ENCODE data around the gene LRRC10B.

Gene LRRC10B

GRCh38 chr11:61524963-61525587 is 16.5 kb downstream of the LRRC10B start:
- Histone ChIP-seq H3K27me3 (ENCODE audit: low read depth, low read length) (no peaks in the 10 kb centered on the region), H3K4me1 (ENCODE audit: control insufficient read depth in 1 of 2, insufficient read depth in 2 of 2, low read length in 2 of 2) (no peaks in the 10 kb centered on the region), H3K9me3 (ENCODE audit: control insufficient read depth in 1 of 2, low read length in 2 of 2) (no peaks in the 10 kb centered on the region), H3K27ac (ENCODE audit: low read length) (no peak overlapping the region), H3K4me3 (ENCODE audit: low read depth in 1 of 2, low read length in 2 of 2) (no peak overlapping the region), H3K36me3 (ENCODE audit: control insufficient read depth in 1 of 2, insufficient read depth in 2 of 2, low read length in 2 of 2) (no peaks in the 10 kb centered on the region)

DNA sequence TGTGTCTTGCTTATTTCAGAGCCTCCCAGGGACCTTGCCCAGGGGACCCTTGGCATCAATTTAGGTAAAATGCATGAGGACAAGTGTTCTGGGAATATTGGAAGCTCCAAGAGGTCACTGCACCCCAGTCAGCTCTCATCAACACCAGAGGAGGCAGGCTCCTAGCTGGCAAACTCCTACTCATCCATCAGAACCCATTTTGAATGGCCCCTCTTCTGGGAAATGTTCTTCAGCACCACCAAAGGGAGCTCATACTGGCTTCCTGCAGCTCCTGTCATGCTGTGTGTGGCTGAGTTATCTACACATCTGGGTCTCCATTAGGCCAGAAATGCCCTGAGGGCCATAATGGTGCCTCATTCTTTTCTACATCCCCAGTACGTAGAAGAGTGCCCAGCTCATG is 17.7 kb downstream of the LRRC10B start:
- H3K36me3 ChIP-seq (ENCODE audit: control insufficient read depth in 1 of 2, insufficient read depth in 2 of 2, low read length in 2 of 2): no peaks in the 10 kb centered on the region
- H3K4me3 ChIP-seq (ENCODE audit: low read depth in 1 of 2, low read length in 2 of 2): no peak overlapping the region
- H3K27me3 ChIP-seq (ENCODE audit: low read depth, low read length): no peaks in the 10 kb centered on the region
- H3K27ac ChIP-seq (ENCODE audit: low read length): no peak overlapping the region
- H3K4me1 ChIP-seq (ENCODE audit: control insufficient read depth in 1 of 2, insufficient read depth in 2 of 2, low read length in 2 of 2): no peaks in the 10 kb centered on the region
- no peaks in the 10 kb centered on the region for H3K9me3 ChIP-seq (ENCODE audit: control insufficient read depth in 1 of 2, low read length in 2 of 2)

- Histone ChIP-seq H3K36me3 (ENCODE audit: control insufficient read depth in 1 of 2, insufficient read depth in 2 of 2, low read length in 2 of 2) (no peaks in the 10 kb centered on the region), H3K4me1 (ENCODE audit: control insufficient read depth in 1 of 2, insufficient read depth in 2 of 2, low read length in 2 of 2) (no peaks in the 10 kb centered on the region), H3K27me3 (ENCODE audit: low read depth, low read length) (no peaks in the 10 kb centered on the region)
Observed at GRCh38 chr11:61526956-61527731, 18.6 kb downstream of the LRRC10B start.

DNA sequence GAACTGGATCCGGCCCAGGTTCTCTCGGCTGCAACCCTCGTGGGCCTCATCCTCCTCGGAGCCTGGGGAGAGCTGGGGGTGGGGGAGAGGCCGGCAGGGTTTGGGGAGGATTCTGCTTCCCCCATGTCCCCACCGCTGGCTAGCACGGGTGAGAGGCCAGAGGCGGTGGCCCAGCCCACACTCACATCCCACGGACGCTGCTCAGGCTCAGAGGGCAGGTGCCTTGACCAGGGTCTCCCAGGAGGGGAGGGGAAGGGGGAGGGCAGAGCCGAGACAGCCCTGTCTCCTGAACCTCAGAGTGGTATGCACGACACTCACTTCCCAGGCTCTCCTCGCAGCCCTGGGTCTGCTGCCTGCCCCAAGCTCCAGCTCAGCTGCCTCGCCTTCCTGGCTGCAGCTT is 19.6 kb downstream of the LRRC10B start:
- H3K4me3 ChIP-seq (ENCODE audit: low read depth in 1 of 2, low read length in 2 of 2): no peak overlapping the region
- no peaks in the 10 kb centered on the region for H3K4me1 ChIP-seq (ENCODE audit: control insufficient read depth in 1 of 2, insufficient read depth in 2 of 2, low read length in 2 of 2)
- H3K27ac ChIP-seq (ENCODE audit: low read length): no peak overlapping the region
- no peaks in the 10 kb centered on the region for H3K27me3 ChIP-seq (ENCODE audit: low read depth, low read length)
- H3K36me3 ChIP-seq (ENCODE audit: control insufficient read depth in 1 of 2, insufficient read depth in 2 of 2, low read length in 2 of 2): no peaks in the 10 kb centered on the region
- no peaks in the 10 kb centered on the region for H3K9me3 ChIP-seq (ENCODE audit: control insufficient read depth in 1 of 2, low read length in 2 of 2)

More at GRCh38 chr11:61526956-61527731, 18.6 kb downstream of the LRRC10B start:
- no peaks in the 10 kb centered on the region for H3K9me3 ChIP-seq (ENCODE audit: control insufficient read depth in 1 of 2, low read length in 2 of 2)
- H3K27ac ChIP-seq (ENCODE audit: low read length): no peak overlapping the region
- no peak overlapping the region for H3K4me3 ChIP-seq (ENCODE audit: low read depth in 1 of 2, low read length in 2 of 2)

DNA sequence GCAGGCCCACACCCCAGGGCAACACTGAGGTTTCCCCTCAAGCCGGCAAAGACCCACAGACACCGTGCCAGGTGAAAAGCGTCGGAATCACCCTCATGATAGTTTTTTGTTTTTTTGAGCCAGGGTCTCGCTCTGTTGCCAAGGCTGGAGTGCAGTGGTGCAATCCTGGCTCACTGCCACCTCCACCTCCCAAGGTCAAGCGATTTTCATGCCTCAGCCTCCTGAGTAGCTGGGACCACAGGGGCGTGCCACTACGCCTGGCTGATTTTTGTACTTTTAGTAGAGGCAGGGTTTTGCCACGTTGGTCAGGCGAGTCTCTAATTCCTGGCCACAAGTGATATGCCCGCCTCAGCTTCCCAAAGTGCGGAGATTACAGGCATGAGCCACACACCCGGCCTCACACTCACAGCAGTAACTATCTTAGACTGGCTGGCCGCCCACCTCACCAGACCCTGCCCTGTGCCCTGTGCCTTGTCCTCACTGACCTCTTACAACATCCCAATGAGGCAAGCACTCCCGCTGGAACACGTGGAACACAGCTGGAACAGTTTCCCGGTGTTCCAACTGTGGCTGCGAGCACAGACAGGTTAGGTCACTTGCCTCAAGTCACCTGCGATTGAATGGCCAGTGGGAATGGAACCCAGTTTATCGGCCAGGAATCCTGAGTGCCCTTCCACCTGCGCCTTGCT is 21.1 kb downstream of the LRRC10B start:
- no peaks in the 10 kb centered on the region for H3K9me3 ChIP-seq (ENCODE audit: control insufficient read depth in 1 of 2, low read length in 2 of 2)
- no peaks in the 10 kb centered on the region for H3K36me3 ChIP-seq (ENCODE audit: control insufficient read depth in 1 of 2, insufficient read depth in 2 of 2, low read length in 2 of 2)
- no peak overlapping the region for H3K4me3 ChIP-seq (ENCODE audit: low read depth in 1 of 2, low read length in 2 of 2)
- no peak overlapping the region for H3K27ac ChIP-seq (ENCODE audit: low read length)
- no peaks in the 10 kb centered on the region for H3K4me1 ChIP-seq (ENCODE audit: control insufficient read depth in 1 of 2, insufficient read depth in 2 of 2, low read length in 2 of 2)
- H3K27me3 ChIP-seq (ENCODE audit: low read depth, low read length): no peaks in the 10 kb centered on the region

DNA sequence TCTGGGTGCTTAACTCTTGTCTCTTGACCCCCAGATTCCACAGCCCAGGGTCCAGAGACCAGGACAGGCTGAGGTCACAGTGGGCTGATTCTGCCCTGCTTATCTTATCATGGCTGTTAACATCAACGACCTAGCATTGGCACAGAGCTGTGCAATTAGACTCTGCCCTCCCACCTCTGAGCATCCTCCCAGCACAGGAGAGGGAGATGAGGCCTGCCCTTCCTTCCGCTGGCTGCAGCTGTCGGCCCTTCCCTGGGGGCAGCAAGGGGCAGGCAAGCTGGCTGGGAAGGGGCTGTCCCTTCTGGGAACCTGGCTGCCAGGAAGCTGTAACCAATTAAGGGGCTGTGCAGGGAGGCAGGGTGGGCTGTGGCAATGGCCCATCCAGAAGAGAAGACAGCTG is 22.5 kb downstream of the LRRC10B start:
- Histone ChIP-seq H3K4me1 (ENCODE audit: control insufficient read depth in 1 of 2, insufficient read depth in 2 of 2, low read length in 2 of 2) (no peaks in the 10 kb centered on the region), H3K27ac (ENCODE audit: low read length) (no peak overlapping the region), H3K27me3 (ENCODE audit: low read depth, low read length) (no peaks in the 10 kb centered on the region), H3K36me3 (ENCODE audit: control insufficient read depth in 1 of 2, insufficient read depth in 2 of 2, low read length in 2 of 2) (no peaks in the 10 kb centered on the region), H3K9me3 (ENCODE audit: control insufficient read depth in 1 of 2, low read length in 2 of 2) (no peaks in the 10 kb centered on the region), H3K4me3 (ENCODE audit: low read depth in 1 of 2, low read length in 2 of 2) (no peak overlapping the region)

- Histone ChIP-seq H3K27ac (ENCODE audit: low read length) (no peak overlapping the region), H3K4me3 (ENCODE audit: low read depth in 1 of 2, low read length in 2 of 2) (no peak overlapping the region), H3K27me3 (ENCODE audit: low read depth, low read length) (no peaks in the 10 kb centered on the region), H3K9me3 (ENCODE audit: control insufficient read depth in 1 of 2, low read length in 2 of 2) (no peaks in the 10 kb centered on the region), H3K36me3 (ENCODE audit: control insufficient read depth in 1 of 2, insufficient read depth in 2 of 2, low read length in 2 of 2) (no peaks in the 10 kb centered on the region), H3K4me1 (ENCODE audit: control insufficient read depth in 1 of 2, insufficient read depth in 2 of 2, low read length in 2 of 2) (no peaks in the 10 kb centered on the region)
Observed at GRCh38 chr11:61532134-61533038, 23.8 kb downstream of the LRRC10B start.

- Histone ChIP-seq H3K36me3 (ENCODE audit: control insufficient read depth in 1 of 2, insufficient read depth in 2 of 2, low read length in 2 of 2) (no peaks in the 10 kb centered on the region), H3K27ac (ENCODE audit: low read length) (no peak overlapping the region), H3K4me1 (ENCODE audit: control insufficient read depth in 1 of 2, insufficient read depth in 2 of 2, low read length in 2 of 2) (peaks cover 0 to 1% of the 10 kb centered on the region in 2 donors), H3K4me3 (ENCODE audit: low read depth in 1 of 2, low read length in 2 of 2) (no peak overlapping the region), H3K9me3 (ENCODE audit: control insufficient read depth in 1 of 2, low read length in 2 of 2) (no peaks in the 10 kb centered on the region), H3K27me3 (ENCODE audit: low read depth, low read length) (no peaks in the 10 kb centered on the region)
Observed at GRCh38 chr11:61533039-61533375, 24.5 kb downstream of the LRRC10B start.

GRCh38 chr11:61533401-61533800 is 24.9 kb downstream of the LRRC10B start:
- Histone ChIP-seq H3K4me1 (ENCODE audit: control insufficient read depth in 1 of 2, insufficient read depth in 2 of 2, low read length in 2 of 2) (peaks cover 0 to 3% of the 10 kb centered on the region in 2 donors), H3K27me3 (ENCODE audit: low read depth, low read length) (no peaks in the 10 kb centered on the region), H3K36me3 (ENCODE audit: control insufficient read depth in 1 of 2, insufficient read depth in 2 of 2, low read length in 2 of 2) (no peaks in the 10 kb centered on the region), H3K9me3 (ENCODE audit: control insufficient read depth in 1 of 2, low read length in 2 of 2) (no peaks in the 10 kb centered on the region), H3K4me3 (ENCODE audit: low read depth in 1 of 2, low read length in 2 of 2) (no peak overlapping the region), H3K27ac (ENCODE audit: low read length) (no peak overlapping the region)

- Histone ChIP-seq H3K27me3 (ENCODE audit: low read depth, low read length) (no peaks in the 10 kb centered on the region), H3K4me1 (ENCODE audit: control insufficient read depth in 1 of 2, insufficient read depth in 2 of 2, low read length in 2 of 2) (peaks cover 0 to 3% of the 10 kb centered on the region in 2 donors), H3K9me3 (ENCODE audit: control insufficient read depth in 1 of 2, low read length in 2 of 2) (no peaks in the 10 kb centered on the region), H3K4me3 (ENCODE audit: low read depth in 1 of 2, low read length in 2 of 2) (no peak overlapping the region), H3K27ac (ENCODE audit: low read length) (no peak overlapping the region), H3K36me3 (ENCODE audit: control insufficient read depth in 1 of 2, insufficient read depth in 2 of 2, low read length in 2 of 2) (no peaks in the 10 kb centered on the region)
Observed at GRCh38 chr11:61534025-61534932, 25.7 kb downstream of the LRRC10B start.
